Panc1 (cell line): Measurements from ENCODE around the gene FSIP1. TPM values are rescaled to one million over a fixed set of nuclear protein-coding genes. Genes with fewer than 3 reads are reported as not detected.

ENCODE experiments used
- ATAC-seq: fragments of 200-7000 bp; cut with Tn5 transposase; 2 replicates; pipeline ENCODE4 v1.9.1; 2020; ENCODE audit warnings: mild to moderate bottlenecking, moderate library complexity
- BruUV-seq: library from RNA; stranded (reverse); fragments of 400-500 nt; replicated peaks from 2 replicates; lab custom pipeline; 2021; lab: Mats Ljungman, UMichigan
- CTCF ChIA-PET: fragments of 300-600 bp; sonication (Branson Sonifier 250); formaldehyde crosslinking; loops from one replicate; lab custom pipeline; 2022; ENCODE audit warnings: antibody characterized with exemption; lab: Charles Lee
- POLR2A ChIA-PET: fragments of 300-600 bp; sonication (Branson Sonifier 250); formaldehyde crosslinking; loops from one replicate; lab custom pipeline; 2022; ENCODE audit warnings: antibody characterized with exemption; lab: Charles Lee
- DNase-seq: peaks from one replicate; pipeline ENCODE4 v3.0.0-alpha.2; 2010; ENCODE audit warnings: low read depth, low spot score
- H3K27ac ChIP-seq: 2 replicates; pipeline ENCODE4 v1.5.1; 2011; ENCODE audit warnings: mild to moderate bottlenecking, low read length, inconsistent platforms
- H3K27me3 ChIP-seq: fragments of 200-500 bp; sonication (Bioruptor generic); 2 replicates; pipeline ENCODE4 v1.6.0; 2014; ENCODE audit warnings: low read length, inconsistent platforms; ENCODE audit not compliant: control insufficient read depth, insufficient read depth
- H3K36me3 ChIP-seq: fragments of 200-500 bp; sonication (Bioruptor generic); 2 replicates; pipeline ENCODE4 v1.5.1; 2014; ENCODE audit warnings: inconsistent platforms, mild to moderate bottlenecking, low read length, moderate library complexity; ENCODE audit not compliant: control insufficient read depth, insufficient read depth
- H3K4me1 ChIP-seq: 2 replicates; pipeline ENCODE4 v1.5.1; 2011; ENCODE audit warnings: inconsistent platforms, mild to moderate bottlenecking, low read length, moderate library complexity; ENCODE audit not compliant: control insufficient read depth, insufficient read depth
- H3K4me3 ChIP-seq, 2 experiments: 2 replicates each; pipeline ENCODE4 v1.5.1; 2011 to 2012; ENCODE audit warnings: low read depth in 2 of 2, low read length in 2 of 2, mild to moderate bottlenecking in 2 of 2, inconsistent platforms in 1 of 2, moderate library complexity in 1 of 2
- H3K9me3 ChIP-seq: fragments of 200-500 bp; sonication (Bioruptor generic); 2 replicates; pipeline ENCODE4 v1.5.1; 2014; ENCODE audit warnings: low read depth, mild to moderate bottlenecking, inconsistent platforms, low read length, moderate library complexity; ENCODE audit not compliant: control insufficient read depth, insufficient read depth
- POLR2AphosphoS5 ChIP-seq: IDR thresholded peaks from 2 replicates; pipeline ENCODE4 v1.6.1; 2012; ENCODE audit warnings: mild to moderate bottlenecking, low read depth, low read length, moderate library complexity
- REST ChIP-seq, 2 experiments: IDR thresholded peaks; 2 replicates each; pipeline ENCODE4 v1.6.1; 2011 to 2012; ENCODE audit warnings: low read depth in 2 of 2, control low read depth in 1 of 2, low read length in 1 of 2, mild to moderate bottlenecking in 1 of 2, moderate library complexity in 1 of 2; ENCODE audit not compliant: insufficient read depth in 1 of 2
- SIN3A ChIP-seq: IDR thresholded peaks from 2 replicates; pipeline ENCODE4 v1.6.1; 2012; ENCODE audit warnings: low read depth, mild to moderate bottlenecking, low read length, moderate library complexity, borderline replicate concordance; ENCODE audit not compliant: insufficient read depth
- TCF7L2 ChIP-seq: IDR thresholded peaks from 2 replicates; pipeline ENCODE4 v1.6.1; 2011; ENCODE audit warnings: mild to moderate bottlenecking, low read depth, low read length, inconsistent platforms
- in situ Hi-C: cut with HindIII; loops from 2 replicates; pipeline ENCODE4 v1.10.0; 2016; ENCODE audit warnings: low sequenced_read_pairs, low pct_unique_long_range_greater_than_20kb
- intact Hi-C: fragments of 100-400 bp; cut with micrococcal nuclease; formaldehyde crosslinking; loops from one replicate; pipeline ENCODE4 v1.10.0; 2022; ENCODE audit not compliant: unreplicated experiment
- total RNA-seq: library from RNA; stranded (reverse); gene quantifications from one replicate; pipeline ENCODE4 v1.2.1, GENCODE V29; 2021; ENCODE audit not compliant: unreplicated experiment
- TF ChIP-seq, protein P1 (sequence below): fragments of 450-650 bp; IDR thresholded peaks from 2 replicates; pipeline ENCODE4 v1.5.1; 2017; ENCODE audit warnings: mild to moderate bottlenecking

The FSIP1 gene
- total RNA-seq, 1 experiment from 2014 or later, result 1.4 TPM

GRCh38 chr15:39588531-39589192 is 194.0 kb downstream of the FSIP1 start:
- Histone ChIP-seq H3K9me3 (no peaks in the 10 kb centered on the region), H3K27ac (no peak overlapping the region), H3K4me1 (no peaks in the 10 kb centered on the region), H3K27me3 (no peaks in the 10 kb centered on the region; the same call in 1 of the 2 replicates), H3K4me3 (no peak overlapping the region), H3K36me3 (no peaks in the 10 kb centered on the region)
- intact Hi-C loops (no loop called here), in situ Hi-C loops (no loop called here)
- ChIA-PET POLR2A (interaction anchor here (1.0 kb wide), 1 partner anchor 242 kb away, joined by 4 read pairs; no protein-coding TSS in a partner anchor), CTCF (interaction anchor here (0.6 kb wide), 1 partner anchor 97 kb away, joined by 3 read pairs; no protein-coding TSS in a partner anchor)
- DNase-seq, result no peak
- no peak for ATAC-seq
- no TSS peak for BruUV-seq
- TF ChIP-seq POLR2AphosphoS5 (no peak), REST (IDR thresholded peaks at IDR 0.05; ENCODE audit: insufficient read depth in 1 of 2, low read depth in 2 of 2, low read length in 1 of 2) (no peak), SIN3A (no peak)
- TF ChIP-seq, protein P1, sequence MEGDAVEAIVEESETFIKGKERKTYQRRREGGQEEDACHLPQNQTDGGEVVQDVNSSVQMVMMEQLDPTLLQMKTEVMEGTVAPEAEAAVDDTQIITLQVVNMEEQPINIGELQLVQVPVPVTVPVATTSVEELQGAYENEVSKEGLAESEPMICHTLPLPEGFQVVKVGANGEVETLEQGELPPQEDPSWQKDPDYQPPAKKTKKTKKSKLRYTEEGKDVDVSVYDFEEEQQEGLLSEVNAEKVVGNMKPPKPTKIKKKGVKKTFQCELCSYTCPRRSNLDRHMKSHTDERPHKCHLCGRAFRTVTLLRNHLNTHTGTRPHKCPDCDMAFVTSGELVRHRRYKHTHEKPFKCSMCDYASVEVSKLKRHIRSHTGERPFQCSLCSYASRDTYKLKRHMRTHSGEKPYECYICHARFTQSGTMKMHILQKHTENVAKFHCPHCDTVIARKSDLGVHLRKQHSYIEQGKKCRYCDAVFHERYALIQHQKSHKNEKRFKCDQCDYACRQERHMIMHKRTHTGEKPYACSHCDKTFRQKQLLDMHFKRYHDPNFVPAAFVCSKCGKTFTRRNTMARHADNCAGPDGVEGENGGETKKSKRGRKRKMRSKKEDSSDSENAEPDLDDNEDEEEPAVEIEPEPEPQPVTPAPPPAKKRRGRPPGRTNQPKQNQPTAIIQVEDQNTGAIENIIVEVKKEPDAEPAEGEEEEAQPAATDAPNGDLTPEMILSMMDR, result no peak

DNA sequence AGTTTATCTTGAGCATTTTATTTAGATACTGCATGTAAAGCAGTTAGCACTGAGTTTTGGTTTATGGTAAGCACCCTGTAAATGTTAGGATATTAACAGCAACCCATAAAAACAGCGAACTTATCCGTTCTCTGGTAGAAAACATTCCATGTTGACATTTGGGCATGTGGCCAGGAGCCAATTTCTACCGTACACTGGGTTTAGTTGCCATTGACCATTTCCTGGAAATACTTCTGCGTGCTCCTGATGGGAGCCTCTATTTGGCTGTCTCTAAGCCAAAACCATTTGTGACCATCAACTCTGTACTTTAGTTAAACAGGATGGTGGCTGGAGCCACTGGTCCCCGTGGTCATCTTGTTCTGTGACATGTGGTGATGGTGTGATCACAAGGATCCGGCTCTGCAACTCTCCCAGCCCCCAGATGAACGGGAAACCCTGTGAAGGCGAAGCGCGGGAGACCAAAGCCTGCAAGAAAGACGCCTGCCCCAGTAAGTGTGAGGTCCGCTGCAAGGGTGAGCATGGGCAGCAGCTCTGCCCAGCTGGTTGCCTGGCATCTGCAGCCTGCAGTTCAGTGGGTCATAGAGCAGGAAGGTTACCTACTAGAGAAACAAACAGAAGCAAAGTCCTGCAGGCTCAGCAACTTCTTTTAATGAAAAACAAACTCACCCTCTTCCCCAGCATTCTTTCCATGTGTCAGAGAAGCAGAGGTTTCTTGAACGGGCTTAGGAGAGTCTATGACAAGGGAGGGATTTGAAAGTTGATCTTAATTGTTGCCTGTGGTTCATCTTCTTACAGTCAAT is 194.7 kb downstream of the FSIP1 start:
- TF ChIP-seq, protein P1, result no peak
- no peak for TF ChIP-seq POLR2AphosphoS5
- no peak for TF ChIP-seq REST (IDR thresholded peaks at IDR 0.05; ENCODE audit: insufficient read depth in 1 of 2, low read depth in 2 of 2, low read length in 1 of 2)
- no peak for TF ChIP-seq SIN3A
- no peak for TF ChIP-seq TCF7L2
- no TSS peak for BruUV-seq
- in situ Hi-C loops (no loop called here), intact Hi-C loops (no loop called here)
- ATAC-seq, result no peak
- CTCF ChIA-PET, result no interaction called here
- H3K9me3 ChIP-seq, result no peaks in the 10 kb centered on the region
- H3K27me3 ChIP-seq, result no peaks in the 10 kb centered on the region; the same call in 1 of the 2 replicates
- no peak overlapping the region for H3K4me3 ChIP-seq
- POLR2A ChIA-PET, result interaction anchor here (1.0 kb wide), 1 partner anchor 242 kb away, joined by 4 read pairs; no protein-coding TSS in a partner anchor
- DNase-seq, result no peak
- H3K36me3 ChIP-seq, result no peaks in the 10 kb centered on the region
- no peaks in the 10 kb centered on the region for H3K4me1 ChIP-seq
- H3K27ac ChIP-seq, result no peak overlapping the region
